Neural progenitor cell (in vitro differentiated cells): ENCODE results near the gene FYCO1. TPM values are rescaled to one million over a fixed set of nuclear protein-coding genes. Genes with fewer than 3 reads are reported as not detected.

Experiments
- DNase-seq: peaks from one replicate; pipeline ENCODE4 v3.0.0-alpha.2; 2016; ENCODE audit warnings: low spot score
- H2AFZ ChIP-seq: fragments of 200-600 bp; sonication (generic); replicated peaks from 2 replicates; pipeline ENCODE4 v1.6.1; 2016; ENCODE audit warnings: antibody characterized with exemption
- H3F3A ChIP-seq: fragments of 200-600 bp; sonication (generic); 2 replicates; pipeline ENCODE4 v1.6.1; 2016; ENCODE audit warnings: antibody characterized with exemption, low read depth
- H3K27ac ChIP-seq: fragments of 200-600 bp; sonication (generic); 2 replicates; pipeline ENCODE4 v1.5.1; 2016; ENCODE audit warnings: mild to moderate bottlenecking
- H3K27me3 ChIP-seq: fragments of 200-600 bp; sonication (generic); 2 replicates; pipeline ENCODE4 v1.6.1; 2016; ENCODE audit warnings: mild to moderate bottlenecking, moderate library complexity
- H3K36me3 ChIP-seq: fragments of 200-600 bp; sonication (generic); 2 replicates; pipeline ENCODE4 v1.5.1; 2016
- H3K4me1 ChIP-seq: fragments of 200-600 bp; sonication (generic); 2 replicates; pipeline ENCODE4 v1.6.1; 2016; ENCODE audit warnings: mixed run types
- H3K4me2 ChIP-seq: fragments of 200-600 bp; sonication (generic); 2 replicates; pipeline ENCODE4 v1.6.1; 2016
- H3K4me3 ChIP-seq: fragments of 200-600 bp; sonication (generic); 2 replicates; pipeline ENCODE4 v1.5.1; 2016
- H3K79me2 ChIP-seq: fragments of 200-600 bp; sonication (generic); 2 replicates; pipeline ENCODE4 v1.6.1; 2016; ENCODE audit warnings: low read depth
- H3K9ac ChIP-seq: fragments of 200-600 bp; sonication (generic); 2 replicates; pipeline ENCODE4 v1.6.1; 2016
- H3K9me3 ChIP-seq: fragments of 200-600 bp; sonication (generic); 2 replicates; pipeline ENCODE4 v1.5.1; 2016; ENCODE audit warnings: low read depth
- H4K20me1 ChIP-seq: fragments of 200-600 bp; sonication (generic); 2 replicates; pipeline ENCODE4 v1.6.1; 2016; ENCODE audit warnings: low read depth
- H3K27ac Mint-ChIP-seq: 3 replicates; pipeline ENCODE4 v1.8.0; 2021; ENCODE audit warnings: mixed read lengths
- H3K27me3 Mint-ChIP-seq: 2 replicates; pipeline ENCODE4 v1.8.0; 2022; ENCODE audit warnings: low read depth, mild to moderate bottlenecking, inconsistent platforms, moderate library complexity, mixed read lengths; ENCODE audit not compliant: insufficient read depth
- H3K36me3 Mint-ChIP-seq: 3 replicates; pipeline ENCODE4 v1.8.0; 2021; ENCODE audit warnings: mixed read lengths
- H3K4me1 Mint-ChIP-seq: 3 replicates; pipeline ENCODE4 v1.8.0; 2021; ENCODE audit warnings: mixed read lengths
- H3K4me3 Mint-ChIP-seq: 3 replicates; pipeline ENCODE4 v1.8.0; 2021; ENCODE audit warnings: mild to moderate bottlenecking, moderate library complexity, mixed read lengths
- H3K9me3 Mint-ChIP-seq: 3 replicates; pipeline ENCODE4 v1.8.0; 2020; ENCODE audit warnings: mixed read lengths
- EZH2 ChIP-seq: fragments of 200-600 bp; sonication (generic); IDR thresholded peaks from 2 replicates; pipeline ENCODE4 v1.6.1; 2017; ENCODE audit warnings: antibody characterized with exemption, mild to moderate bottlenecking, moderate library complexity
- EZH2phosphoT487 ChIP-seq: fragments of 200-600 bp; sonication (generic); IDR thresholded peaks from 2 replicates; pipeline ENCODE4 v1.6.1; 2017; ENCODE audit warnings: antibody characterized with exemption
- total RNA-seq: library from RNA; depleted of rRNA; stranded (reverse); fragments of >200 nt; gene quantifications from 2 replicates; pipeline ENCODE4 v1.2.3, GENCODE V29; 2015; ENCODE audit warnings: low replicate concordance
- TF ChIP-seq, protein P1 (sequence below): fragments of 200-600 bp; sonication (generic); IDR thresholded peaks from 2 replicates; pipeline ENCODE4 v1.5.1; 2017; ENCODE audit warnings: antibody characterized with exemption, mild to moderate bottlenecking

Gene FYCO1
- total RNA-seq, 1 donor from 2014 or later, result 6.8 TPM

DNA sequence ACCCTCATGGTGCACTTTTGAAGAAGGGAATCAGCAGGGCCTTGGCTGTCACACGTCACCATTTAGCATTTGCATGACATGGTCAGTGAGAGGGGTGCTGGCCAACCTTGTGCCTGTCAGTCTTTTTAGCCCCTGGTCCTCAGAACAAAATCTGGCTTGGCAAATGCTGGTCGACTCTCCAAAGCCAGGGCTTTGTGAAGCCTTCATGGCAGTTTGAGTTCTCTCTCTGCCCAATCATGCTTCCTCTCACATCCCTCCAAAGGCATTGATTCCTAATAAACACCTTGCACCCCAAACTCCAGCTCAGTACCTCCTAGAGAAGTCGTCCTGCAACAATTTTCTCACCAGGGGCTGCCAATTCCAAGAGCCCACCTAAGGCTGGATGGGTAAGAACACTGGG is 89.9 kb downstream of the FYCO1 start:
- Mint-ChIP-seq H3K4me3 (no peak overlapping the region), H3K27me3 (peaks cover 3% of the 10 kb centered on the region), H3K9me3 (no peaks in the 10 kb centered on the region), H3K4me1 (no peaks in the 10 kb centered on the region), H3K27ac (no peak overlapping the region), H3K36me3 (peaks cover 3% of the 10 kb centered on the region)
- Histone ChIP-seq H4K20me1 (no peaks in the 10 kb centered on the region), H3K36me3 (no peaks in the 10 kb centered on the region), H3K4me2 (no peak overlapping the region), H3K9ac (no peak overlapping the region), H3F3A (no peaks in the 10 kb centered on the region), H2AFZ (no peak overlapping the region), H3K79me2 (no peaks in the 10 kb centered on the region), H3K9me3 (no peaks in the 10 kb centered on the region), H3K4me3 (no peak overlapping the region), H3K27me3 (no peaks in the 10 kb centered on the region), H3K27ac (no peak overlapping the region), H3K4me1 (no peaks in the 10 kb centered on the region)
- TF ChIP-seq, protein P1, sequence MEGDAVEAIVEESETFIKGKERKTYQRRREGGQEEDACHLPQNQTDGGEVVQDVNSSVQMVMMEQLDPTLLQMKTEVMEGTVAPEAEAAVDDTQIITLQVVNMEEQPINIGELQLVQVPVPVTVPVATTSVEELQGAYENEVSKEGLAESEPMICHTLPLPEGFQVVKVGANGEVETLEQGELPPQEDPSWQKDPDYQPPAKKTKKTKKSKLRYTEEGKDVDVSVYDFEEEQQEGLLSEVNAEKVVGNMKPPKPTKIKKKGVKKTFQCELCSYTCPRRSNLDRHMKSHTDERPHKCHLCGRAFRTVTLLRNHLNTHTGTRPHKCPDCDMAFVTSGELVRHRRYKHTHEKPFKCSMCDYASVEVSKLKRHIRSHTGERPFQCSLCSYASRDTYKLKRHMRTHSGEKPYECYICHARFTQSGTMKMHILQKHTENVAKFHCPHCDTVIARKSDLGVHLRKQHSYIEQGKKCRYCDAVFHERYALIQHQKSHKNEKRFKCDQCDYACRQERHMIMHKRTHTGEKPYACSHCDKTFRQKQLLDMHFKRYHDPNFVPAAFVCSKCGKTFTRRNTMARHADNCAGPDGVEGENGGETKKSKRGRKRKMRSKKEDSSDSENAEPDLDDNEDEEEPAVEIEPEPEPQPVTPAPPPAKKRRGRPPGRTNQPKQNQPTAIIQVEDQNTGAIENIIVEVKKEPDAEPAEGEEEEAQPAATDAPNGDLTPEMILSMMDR, result no peak
- TF ChIP-seq EZH2 (no peak), EZH2phosphoT487 (no peak)
- DNase-seq, result no peak

DNA sequence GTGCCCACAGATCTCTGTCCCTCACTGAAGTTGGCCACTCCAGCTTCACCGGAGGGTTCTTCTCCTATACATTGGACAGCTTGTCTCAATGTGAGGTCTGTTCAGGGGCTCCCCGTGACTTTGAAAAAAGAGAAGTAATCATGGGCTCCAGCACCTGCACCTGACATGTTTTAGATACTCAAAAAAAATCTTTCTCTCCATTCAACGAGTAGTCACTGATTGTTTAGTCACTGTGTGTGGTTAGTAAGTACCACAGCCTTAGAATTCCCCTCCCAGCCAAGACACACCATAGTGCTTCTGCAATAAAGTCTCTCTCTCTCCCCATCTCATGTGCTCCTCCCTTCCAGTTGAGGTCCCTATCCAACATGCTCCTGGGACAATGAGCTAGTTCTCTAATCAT is 90.7 kb downstream of the FYCO1 start:
- no peaks in the 10 kb centered on the region for H3K36me3 ChIP-seq

DNA sequence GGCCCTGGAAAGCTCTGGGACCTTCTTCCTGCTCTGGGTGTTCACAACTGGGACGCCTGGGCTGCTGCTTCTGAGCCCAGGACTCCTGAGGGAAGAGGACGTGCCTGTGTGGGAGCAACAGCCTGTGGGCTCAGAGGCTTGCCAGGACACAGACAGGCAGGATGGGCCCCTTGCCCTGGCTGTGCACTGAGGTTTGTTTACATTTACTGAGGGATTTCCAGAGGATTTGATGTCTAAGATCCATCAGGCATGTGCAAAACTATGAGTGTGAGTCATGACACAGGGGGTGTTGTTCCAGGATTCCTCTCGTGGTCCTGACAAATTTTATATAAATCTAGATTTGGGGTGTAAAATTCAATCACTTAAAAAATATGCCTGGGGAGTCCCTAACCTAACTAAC is 98.7 kb downstream of the FYCO1 start:
- H3K79me2 ChIP-seq, result no peaks in the 10 kb centered on the region
- H3K4me1 Mint-ChIP-seq, result peaks cover 3% of the 10 kb centered on the region
- H3K27ac ChIP-seq, result no peak overlapping the region
- no peak overlapping the region for H3K9ac ChIP-seq
- no peak overlapping the region for H3K4me3 ChIP-seq
- no peaks in the 10 kb centered on the region for H3F3A ChIP-seq
- no peak overlapping the region for H2AFZ ChIP-seq
- H3K27ac Mint-ChIP-seq, result no peak overlapping the region
- H3K36me3 ChIP-seq, result no peaks in the 10 kb centered on the region
- H3K9me3 ChIP-seq, result no peaks in the 10 kb centered on the region
- peaks cover 5% of the 10 kb centered on the region for H3K27me3 Mint-ChIP-seq
- no peaks in the 10 kb centered on the region for H3K36me3 Mint-ChIP-seq
- H3K9me3 Mint-ChIP-seq, result no peaks in the 10 kb centered on the region
- DNase-seq, result no peak
- H3K4me1 ChIP-seq, result no peaks in the 10 kb centered on the region
- H3K4me3 Mint-ChIP-seq, result no peak overlapping the region
- H3K27me3 ChIP-seq, result no peaks in the 10 kb centered on the region
- H4K20me1 ChIP-seq, result no peaks in the 10 kb centered on the region
- no peak overlapping the region for H3K4me2 ChIP-seq
- TF ChIP-seq EZH2phosphoT487, result no peak

More for the DNA sequence above, 90.7 kb downstream of the FYCO1 start:
- Mint-ChIP-seq H3K4me1 (no peaks in the 10 kb centered on the region), H3K36me3 (peaks cover 3% of the 10 kb centered on the region), H3K9me3 (no peaks in the 10 kb centered on the region), H3K27me3 (peaks cover 3% of the 10 kb centered on the region), H3K4me3 (no peak overlapping the region), H3K27ac (no peak overlapping the region)
- Histone ChIP-seq H3K4me3 (no peak overlapping the region), H3K27me3 (no peaks in the 10 kb centered on the region), H3K9ac (no peak overlapping the region), H3K9me3 (no peaks in the 10 kb centered on the region), H3F3A (no peaks in the 10 kb centered on the region), H3K79me2 (no peaks in the 10 kb centered on the region), H3K4me2 (no peak overlapping the region), H3K4me1 (no peaks in the 10 kb centered on the region), H3K27ac (no peak overlapping the region), H2AFZ (no peak overlapping the region), H4K20me1 (no peaks in the 10 kb centered on the region)
- no peak for DNase-seq
- no peak for TF ChIP-seq EZH2
- TF ChIP-seq, protein P1, result no peak
- no peak for TF ChIP-seq EZH2phosphoT487

DNA sequence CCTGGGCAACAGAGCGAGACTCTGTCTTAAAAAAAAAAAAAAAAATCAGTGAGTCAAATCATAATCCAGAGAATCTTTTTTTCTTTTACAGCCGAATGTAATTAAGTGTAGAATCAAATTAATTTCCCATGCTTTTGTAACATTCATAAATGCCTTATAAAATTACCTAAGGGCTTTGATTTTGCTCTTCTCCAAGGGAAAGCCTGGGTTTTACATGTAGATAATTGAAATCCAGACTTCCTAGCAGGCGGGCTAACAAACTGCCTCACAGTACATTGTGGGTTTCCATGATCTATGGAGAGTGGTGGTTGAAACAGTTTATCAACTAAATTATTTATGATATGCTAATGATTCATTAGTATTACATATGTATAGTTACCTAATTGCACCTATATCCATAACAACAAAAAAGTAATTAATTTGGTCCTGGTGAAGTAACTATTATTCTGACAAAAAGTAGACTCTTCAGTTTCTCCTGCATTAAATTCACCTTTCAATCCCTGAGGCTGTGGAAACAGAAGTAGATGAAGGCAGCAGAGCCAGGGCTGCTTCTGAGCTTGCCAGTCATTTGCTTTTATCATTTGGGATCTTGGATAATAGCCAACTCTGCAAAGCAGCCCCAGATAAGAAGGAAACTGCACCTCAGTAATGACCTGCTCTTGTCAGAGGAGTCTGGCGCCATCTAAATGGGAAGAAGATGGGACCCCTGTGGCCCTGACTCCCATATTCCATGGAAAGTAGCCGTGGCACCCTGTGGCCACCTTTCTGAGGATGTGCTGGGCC is 99.7 kb downstream of the FYCO1 start:
- Histone ChIP-seq H3K4me2 (no peak overlapping the region), H3K4me1 (no peaks in the 10 kb centered on the region), H3F3A (no peaks in the 10 kb centered on the region), H3K36me3 (no peaks in the 10 kb centered on the region), H3K9me3 (no peaks in the 10 kb centered on the region), H4K20me1 (no peaks in the 10 kb centered on the region), H3K79me2 (no peaks in the 10 kb centered on the region), H3K27me3 (no peaks in the 10 kb centered on the region), H2AFZ (no peak overlapping the region), H3K4me3 (no peak overlapping the region), H3K27ac (no peak overlapping the region), H3K9ac (no peak overlapping the region)
- H3K4me1 Mint-ChIP-seq, result peaks cover 3% of the 10 kb centered on the region
- H3K36me3 Mint-ChIP-seq, result no peaks in the 10 kb centered on the region
- no peaks in the 10 kb centered on the region for H3K9me3 Mint-ChIP-seq
- peaks cover 5% of the 10 kb centered on the region for H3K27me3 Mint-ChIP-seq
- TF ChIP-seq EZH2phosphoT487 (no peak), EZH2 (no peak)
- TF ChIP-seq, protein P1, result no peak
- H3K27ac Mint-ChIP-seq, result no peak overlapping the region
- no peak for DNase-seq
- no peak overlapping the region for H3K4me3 Mint-ChIP-seq
